ENCODE measurements around the gene PTCD2. TPM values are rescaled to one million over a fixed set of nuclear protein-coding genes. Genes with fewer than 3 reads are reported as not detected.

PTCD2 gene
- total and polyA plus RNA-seq, 9 of the 15 experiments (the other 6 are each of a cell fraction or from before 2014, with no cell fraction given) = 11.9 to 28.5 (median 18.6) TPM

- TF ChIP-seq POU5F1 (IDR thresholded peaks at IDR 0.05; ENCODE audit: borderline replicate concordance, low read depth, low read length, partially characterized antibody) (no peak), MBD1 (CRISPR knock-in tag; IDR thresholded peaks at IDR 0.05) (0 out of 2 replicates have a peak, but pooled peaks have one; percentile 7), TAF7 (tag; IDR thresholded peaks at IDR 0.05) (no peak), PRDM10 (IDR thresholded peaks at IDR 0.05; ENCODE audit: partially characterized antibody) (no peak), TFAP4 (CRISPR knock-in tag; IDR thresholded peaks at IDR 0.05; ENCODE audit: borderline replicate concordance) (no peak), TSHZ1 (CRISPR knock-in tag; IDR thresholded peaks at IDR 0.05) (no peak), OTX1 (CRISPR knock-in tag; IDR thresholded peaks at IDR 0.05) (no peak), ZNF639 (CRISPR knock-in tag; conservative IDR thresholded peaks at IDR 0.05 in 1 of 2, IDR thresholded peaks at IDR 0.05 in 1 of 2) (no peak), NCOR1 (IDR thresholded peaks at IDR 0.05) (no peak), TBL1XR1 (IDR thresholded peaks at IDR 0.05; ENCODE audit: low read length in 2 of 2) (no peak), ZC3H11A (IDR thresholded peaks at IDR 0.05; ENCODE audit: low read depth, low read length) (no peak), FOXK2 (conservative IDR thresholded peaks at IDR 0.05 in 1 of 2, IDR thresholded peaks at IDR 0.05 in 1 of 2; ENCODE audit: low read depth in 2 of 2) (no peak)
Observed at GRCh38 chr5:72280581-72281069, 39.5 kb upstream of the PTCD2 start (continued).
